Panc1 (cell line): Measurements from ENCODE around the gene JADE2.

Experiments used
- CTCF ChIP-seq: fragments of 450-650 bp; IDR thresholded peaks from 2 replicates; pipeline ENCODE4 v1.5.1; 2017; ENCODE audit warnings: mild to moderate bottlenecking
- POLR2AphosphoS5 ChIP-seq: IDR thresholded peaks from 2 replicates; pipeline ENCODE4 v1.6.1; 2012; ENCODE audit warnings: mild to moderate bottlenecking, low read depth, low read length, moderate library complexity
- REST ChIP-seq, 2 experiments: IDR thresholded peaks; 2 replicates each; pipeline ENCODE4 v1.6.1; 2011 to 2012; ENCODE audit warnings: low read depth in 2 of 2, control low read depth in 1 of 2, low read length in 1 of 2, mild to moderate bottlenecking in 1 of 2, moderate library complexity in 1 of 2; ENCODE audit not compliant: insufficient read depth in 1 of 2
- SIN3A ChIP-seq: IDR thresholded peaks from 2 replicates; pipeline ENCODE4 v1.6.1; 2012; ENCODE audit warnings: low read depth, mild to moderate bottlenecking, low read length, moderate library complexity, borderline replicate concordance; ENCODE audit not compliant: insufficient read depth

- TF ChIP-seq CTCF (no peak), POLR2AphosphoS5 (no peak; the same call in 1 of the 2 replicates), SIN3A (0 out of 2 replicates have a peak, but pooled peaks have one; percentile 28), REST (IDR thresholded peaks at IDR 0.05; ENCODE audit: insufficient read depth in 1 of 2, low read depth in 2 of 2, low read length in 1 of 2) (no peak)
Measured at GRCh38 chr5:134506054-134507039, 19.1 kb upstream of the JADE2 start.
